SIG-M5 treated with dmso at 0.1 percent for 504 hours (cell line): ENCODE measurements around the gene CARF.
"Not testable (repeated sequence)": the region's sequence is repeated elsewhere in the genome, so short reads cannot be mapped to it uniquely, and the experiment has no call there.

Experiments
- DNase-seq: peaks from one replicate; lab custom pipeline; 2025; ENCODE audit not compliant: unreplicated experiment; lab: John Stamatoyannopoulos, UW

Gene CARF

GRCh38 chr2:202911512-202912341 lies at the start of gene CARF, which contains the start of gene WDR12:
Gene CARF (plus strand): TSS chr2:202912275. CDS start chr2:202941903, 29,628 bp downstream.
Gene WDR12 (minus strand): TSS chr2:202911673. CDS start chr2:202911476, 197 bp downstream.
- peak; percentile 95 for DNase-seq

GRCh38 chr2:202870431-202871299 lies 41.4 kb upstream of the CARF start:
- peak; percentile 77 for DNase-seq

- DNase-seq = peak; percentile 62
These were observed 40.6 kb upstream of the CARF start, which contains the start of gene ICA1L for GRCh38 chr2:202871300-202872141. Gene ICA1L (minus strand): TSS chr2:202871766. CDS start chr2:202829009, 42,757 bp downstream.

GRCh38 chr2:202877699-202878098 lies 34.4 kb upstream of the CARF start:
- no peak for DNase-seq

GRCh38 chr2:202881570-202881969 lies 30.5 kb upstream of the CARF start:
- DNase-seq = no peak

- no peak for DNase-seq
These were observed 27.9 kb upstream of the CARF start for GRCh38 chr2:202883987-202884675.

GRCh38 chr2:202885190-202885589 lies 26.9 kb upstream of the CARF start:
- no peak for DNase-seq

GRCh38 chr2:202905507-202905906 lies 6.6 kb upstream of the CARF start:
- not testable (repeated sequence) for DNase-seq

GRCh38 chr2:202908186-202908585 lies 3.9 kb upstream of the CARF start:
- no peak for DNase-seq

GRCh38 chr2:202909394-202910192 lies 2.5 kb upstream of the CARF start:
- peak; percentile 92 for DNase-seq

GRCh38 chr2:202910250-202910649 lies 1.8 kb upstream of the CARF start:
- DNase-seq = not testable (repeated sequence)

- DNase-seq = no peak
These were observed 1.4 kb upstream of the CARF start for GRCh38 chr2:202910698-202911097.

- no peak for DNase-seq
These were observed 918 bp upstream of the CARF start for GRCh38 chr2:202911203-202911511.

- DNase-seq = not testable (repeated sequence)
These were observed 497 bp downstream of the CARF start for GRCh38 chr2:202912342-202913201.

GRCh38 chr2:202918860-202919259 lies 6.8 kb downstream of the CARF start:
- DNase-seq = no peak

- no peak for DNase-seq
These were observed 20.5 kb downstream of the CARF start for GRCh38 chr2:202932425-202933138.

GRCh38 chr2:202933139-202933510 lies 21.1 kb downstream of the CARF start:
- no peak for DNase-seq

- no peak for DNase-seq
These were observed 21.9 kb downstream of the CARF start for GRCh38 chr2:202933958-202934357.
